Upper lobe of right lung (tissue), 1 donor: Measurements from ENCODE around the gene PLAC1. TPM values are rescaled to one million over a fixed set of nuclear protein-coding genes. Genes with fewer than 3 reads are reported as not detected.

ENCODE experiments used
- ATAC-seq: fragments of 200-7000 bp; cut with Tn5 transposase; one replicate; pipeline ENCODE4 v1.9.1; 2020; ENCODE audit warnings: mild to moderate bottlenecking, moderate library complexity
- DNase-seq: peaks from one replicate; pipeline ENCODE4 v3.0.0-alpha.2; 2020
- H3K27ac ChIP-seq: fragments of 200-600 bp; one replicate; pipeline ENCODE4 v1.8.0; 2022
- H3K27me3 ChIP-seq: fragments of 200-600 bp; one replicate; pipeline ENCODE4 v1.8.0; 2022; ENCODE audit warnings: mild to moderate bottlenecking
- H3K36me3 ChIP-seq: fragments of 200-600 bp; one replicate; pipeline ENCODE4 v1.8.0; 2022
- H3K4me1 ChIP-seq: fragments of 200-600 bp; one replicate; pipeline ENCODE4 v1.8.0; 2022
- H3K4me3 ChIP-seq: fragments of 200-600 bp; one replicate; pipeline ENCODE4 v1.8.0; 2022; ENCODE audit warnings: mild to moderate bottlenecking
- H3K9me3 ChIP-seq: fragments of 200-600 bp; one replicate; pipeline ENCODE4 v1.8.0; 2022
- CTCF ChIP-seq: fragments of 200-600 bp; IDR thresholded peaks from one replicate; pipeline ENCODE4 v1.8.0; 2022; ENCODE audit warnings: antibody characterized with exemption
- intact Hi-C: fragments of 100-400 bp; cut with DNase I; formaldehyde crosslinking; loops from one replicate; pipeline ENCODE4 v1.11.0; 2022
- microRNA-seq: library from miRNA; unstranded; fragments of <30 nt; microRNA quantifications from one replicate; pipeline ENCODE4 v1.2.0, GENCODE V29; 2020; ENCODE audit warnings: borderline microRNAs expressed
- total RNA-seq: library from RNA; stranded (reverse); fragmentation: NEBNext Ultra II Directional; extraction: Animal tissue kit (Norgen Biotek cat#: 25700); gene quantifications from one replicate; pipeline ENCODE4 v1.2.1, GENCODE V29; 2021
- donor health status: DM: no; HTN: yes; CAD: no; lungs with severe emphysema.

The PLAC1 gene
- total RNA-seq, 1 donor from 2014 or later: not detected

GRCh38 chrX:134525086-134525792, 133.0 kb downstream of the PLAC1 start:
- no peaks in the 10 kb centered on the region for H3K9me3 ChIP-seq
- no peaks in the 10 kb centered on the region for H3K27me3 ChIP-seq
- no peaks in the 10 kb centered on the region for H3K36me3 ChIP-seq
- DNase-seq (no peak), ATAC-seq (no peak)
- H3K4me1 ChIP-seq: no peaks in the 10 kb centered on the region
- no peak for TF ChIP-seq CTCF
- intact Hi-C loops: no loop called here
- no peak overlapping the region for H3K4me3 ChIP-seq
- no peak overlapping the region for H3K27ac ChIP-seq

- no peak for TF ChIP-seq CTCF
- H3K27ac ChIP-seq: no peak overlapping the region
- H3K4me3 ChIP-seq: no peak overlapping the region
- no peak for DNase-seq
- H3K9me3 ChIP-seq: no peaks in the 10 kb centered on the region
- no peaks in the 10 kb centered on the region for H3K36me3 ChIP-seq
- intact Hi-C loops: no loop called here
- H3K4me1 ChIP-seq: no peaks in the 10 kb centered on the region
- ATAC-seq: no peak
- H3K27me3 ChIP-seq: no peaks in the 10 kb centered on the region
These were observed 134.1 kb downstream of the PLAC1 start for GRCh38 chrX:134524181-134524580.

GRCh38 chrX:134520860-134521390, 137.3 kb downstream of the PLAC1 start:
- no peaks in the 10 kb centered on the region for H3K27me3 ChIP-seq
- H3K9me3 ChIP-seq: no peaks in the 10 kb centered on the region
- ATAC-seq (peak; percentile 76), DNase-seq (no peak)
- no peak overlapping the region for H3K4me3 ChIP-seq
- no peaks in the 10 kb centered on the region for H3K4me1 ChIP-seq
- intact Hi-C loops: no loop called here
- peak; percentile 51 for TF ChIP-seq CTCF
- H3K36me3 ChIP-seq: no peaks in the 10 kb centered on the region
- no peak overlapping the region for H3K27ac ChIP-seq

Small RNA genes lying within 50 kb of the gene (microRNA-seq; reads per million reads assigned to microRNA genes)
- gene MIR424 (3,218 reads per million, percentile 91 among the genes with 10 or more reads in this experiment), gene MIR450A1 (0.99 reads per million), gene MIR450A2 (1.2 reads per million), gene MIR450B (3.5 reads per million, percentile 23 among the genes with 10 or more reads in this experiment), gene MIR503 (21.3 reads per million, percentile 44 among the genes with 10 or more reads in this experiment), gene MIR542 (35.7 reads per million, percentile 52 among the genes with 10 or more reads in this experiment)

Other genes with a start within 250 kb of the PLAC1 start
- 15.2 TPM for gene HPRT1, start 198.3 kb downstream of the PLAC1 start, total RNA-seq
- 20.6 TPM for gene PABIR2, start 138.7 kb upstream of the PLAC1 start, total RNA-seq